HG03135 (cell line): ENCODE measurements around the gene GSTT2B.
"Not testable (repeated sequence)": the region's sequence is repeated elsewhere in the genome, so short reads cannot be mapped to it uniquely, and the experiment has no call there.

Source experiments
- ATAC-seq: cut with Tn5 transposase; IDR thresholded peaks from one replicate; pipeline ENCODE4 v1.9.1; 2021; ENCODE audit warnings: mild to moderate bottlenecking, moderate library complexity; ENCODE audit not compliant: unreplicated experiment

The GSTT2B gene

DNA sequence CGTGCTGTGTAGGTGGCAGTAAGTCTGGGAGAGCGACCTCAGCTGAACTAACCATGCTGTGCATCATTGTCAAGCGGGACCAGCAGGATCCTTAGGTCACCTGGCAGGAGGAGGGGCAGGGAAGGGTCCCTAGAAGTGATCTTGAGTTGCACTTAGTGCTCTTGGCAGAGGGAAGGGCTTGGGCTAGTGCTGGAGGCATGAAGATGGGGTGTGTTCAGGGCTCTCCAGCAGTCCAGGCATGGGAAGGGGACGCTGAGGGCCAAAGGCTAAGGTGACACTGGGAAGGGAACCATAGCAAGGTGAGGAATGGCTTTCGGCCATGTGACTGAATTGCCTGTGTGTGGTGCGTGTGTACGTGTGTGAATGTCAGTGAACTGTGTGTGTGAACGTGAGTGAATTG, 25.1 kb upstream of the GSTT2B start:
- ATAC-seq: not testable (repeated sequence)

- ATAC-seq: no peak
Measured at GRCh38 chr22:23984430-23984829, 23.4 kb upstream of the GSTT2B start.

GRCh38 chr22:23980567-23980966, 19.6 kb upstream of the GSTT2B start:
- not testable (repeated sequence) for ATAC-seq

- ATAC-seq: not testable (repeated sequence)
Measured at GRCh38 chr22:23979557-23980240, 18.7 kb upstream of the GSTT2B start, which contains the start of gene GSTT2. Gene GSTT2, plus strand, starts transcription at chr22:23980134.

- not testable (repeated sequence) for ATAC-seq
Measured at GRCh38 chr22:23977304-23977703, 16.3 kb upstream of the GSTT2B start.

DNA sequence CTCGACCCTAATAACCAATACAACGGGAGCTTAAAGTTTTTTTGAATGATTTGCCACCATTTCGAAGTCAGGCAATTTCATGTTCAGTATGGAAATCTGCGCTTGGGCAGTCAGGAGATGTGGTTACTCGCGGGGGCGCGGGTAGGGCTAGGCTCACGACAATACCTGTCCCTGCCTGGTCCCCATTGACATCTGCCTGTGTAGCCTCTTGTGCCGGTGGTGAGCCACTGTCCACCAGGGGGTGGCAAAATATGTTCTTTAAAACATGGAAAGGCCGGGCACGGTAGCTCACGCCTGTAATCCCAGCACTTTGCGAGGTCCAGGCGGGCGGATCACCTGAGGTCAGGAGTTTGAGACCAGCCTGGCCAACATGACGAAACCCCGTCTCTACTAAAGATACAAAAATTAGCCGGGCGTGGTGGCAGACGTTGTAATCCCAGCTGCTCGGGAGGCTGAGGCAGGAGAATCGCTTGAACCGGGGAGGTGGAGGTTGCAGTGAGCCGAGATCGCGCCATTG, 13.9 kb upstream of the GSTT2B start:
- peak; percentile 44 for ATAC-seq

DNA sequence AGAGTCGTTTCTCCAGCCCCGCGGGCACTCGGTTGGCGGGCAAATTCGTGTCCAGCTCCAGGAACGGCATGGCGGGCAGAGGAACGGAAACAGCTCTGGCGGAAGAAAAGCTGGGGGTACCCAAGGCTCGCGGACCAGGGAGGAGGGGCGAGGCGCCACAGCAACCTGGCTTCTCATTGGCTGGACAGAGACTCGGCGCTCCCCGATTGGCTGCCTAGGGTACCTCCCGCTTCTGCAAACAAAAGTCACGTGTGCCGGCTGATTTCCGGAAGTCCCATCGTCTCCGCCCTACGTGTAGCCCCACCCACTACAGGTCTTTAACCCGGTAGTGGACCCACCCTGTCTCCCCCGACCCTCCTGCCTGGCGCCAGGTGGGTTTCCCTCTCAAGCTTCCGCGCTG, 13.3 kb upstream of the GSTT2B start, which contains the start of gene DDT:
Gene DDT (minus strand): TSS at position 97 of the 400 bp plus-strand sequence. CDS start 27 bp downstream, at position 70.
- peak; percentile 86 for ATAC-seq

DNA sequence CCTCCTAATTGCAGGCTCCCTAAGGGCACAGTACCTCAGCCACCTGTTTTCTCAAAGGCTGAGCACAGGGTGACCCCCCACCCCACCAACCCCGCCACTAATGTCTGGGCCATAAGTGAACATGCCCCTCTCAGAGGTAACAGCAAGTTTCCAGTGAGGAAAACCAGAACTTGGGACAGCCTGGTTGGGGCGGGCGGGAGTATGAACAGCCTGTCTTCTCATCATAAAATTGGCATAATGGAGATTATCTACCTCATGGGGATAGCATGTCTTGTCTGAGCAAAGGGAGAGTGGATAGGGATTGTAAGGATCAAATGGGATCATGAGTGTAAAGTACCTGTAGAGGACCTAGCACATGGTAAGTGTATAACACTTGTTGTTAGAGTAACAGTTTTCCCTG, 10.9 kb upstream of the GSTT2B start:
- not testable (repeated sequence) for ATAC-seq

GRCh38 chr22:23970816-23971486, 10.0 kb upstream of the GSTT2B start:
- ATAC-seq: no peak

GRCh38 chr22:23970201-23970641, 9.2 kb upstream of the GSTT2B start:
- ATAC-seq: no peak

GRCh38 chr22:23969071-23969470, 8.1 kb upstream of the GSTT2B start:
- no peak for ATAC-seq

- peak; percentile 90 for ATAC-seq
Measured at GRCh38 chr22:23966568-23966967, 5.6 kb upstream of the GSTT2B start, which contains the start of gene DDTL. Gene DDTL, plus strand, starts transcription at chr22:23966888. Its CDS starts 27 bp downstream, at chr22:23966915.

GRCh38 chr22:23966094-23966493, 5.1 kb upstream of the GSTT2B start:
- ATAC-seq: peak; percentile 37

- ATAC-seq: not testable (repeated sequence)
Measured at GRCh38 chr22:23956301-23956900, 4.6 kb downstream of the GSTT2B start.

DNA sequence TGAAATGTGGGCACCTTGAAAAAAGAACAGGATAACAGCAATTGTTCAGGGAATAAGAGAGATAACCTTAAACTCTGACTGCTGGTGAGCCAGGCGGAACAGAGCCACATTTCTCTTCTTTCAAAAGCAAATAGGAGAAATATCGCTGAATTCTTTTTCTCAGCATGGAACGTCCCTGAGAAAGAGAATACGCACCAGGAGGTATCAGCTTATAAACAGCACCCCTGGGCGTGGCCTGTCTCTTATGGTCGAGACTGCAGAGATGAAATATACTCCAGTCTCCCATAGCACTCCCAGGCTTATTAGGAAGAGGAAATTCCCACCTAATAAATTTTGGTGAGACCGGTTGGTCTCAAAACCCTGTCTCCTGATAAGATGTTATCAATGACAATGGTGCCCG, 5.1 kb downstream of the GSTT2B start:
- not testable (repeated sequence) for ATAC-seq

GRCh38 chr22:23954991-23955305, 6.0 kb downstream of the GSTT2B start:
- not testable (repeated sequence) for ATAC-seq

GRCh38 chr22:23954193-23954990, 6.6 kb downstream of the GSTT2B start:
- ATAC-seq: not testable (repeated sequence)

- ATAC-seq: not testable (repeated sequence)
Measured at GRCh38 chr22:23953485-23953884, 7.5 kb downstream of the GSTT2B start.

- not testable (repeated sequence) for ATAC-seq
Measured at GRCh38 chr22:23952794-23953405, 8.1 kb downstream of the GSTT2B start.

DNA sequence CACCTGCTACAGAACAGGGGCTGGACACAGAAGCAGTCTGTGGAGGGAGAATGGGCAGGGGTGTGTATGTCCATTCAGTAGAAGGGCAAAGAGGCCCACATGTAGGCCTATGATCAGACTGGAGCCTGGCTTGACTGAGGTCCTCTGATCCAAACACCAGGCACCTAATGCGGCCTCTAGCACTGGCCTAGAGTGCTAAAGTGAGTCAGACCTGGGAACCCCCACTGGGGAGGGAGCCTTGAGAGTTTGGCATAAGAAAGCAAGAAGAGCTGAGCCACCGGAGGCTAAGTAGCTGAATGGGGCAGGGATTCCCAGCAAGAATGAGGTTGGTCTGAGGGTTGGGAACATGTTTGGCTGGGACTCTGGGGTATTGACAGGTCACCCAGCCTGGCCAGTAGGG, 9.6 kb downstream of the GSTT2B start:
- not testable (repeated sequence) for ATAC-seq
